ENCODE data around the gene ADAMTS17. TPM values are rescaled to one million over a fixed set of nuclear protein-coding genes. Genes with fewer than 3 reads are reported as not detected.

The ADAMTS17 gene
- total RNA-seq, 1 experiment from 2014 or later: 1.6 TPM

DNA sequence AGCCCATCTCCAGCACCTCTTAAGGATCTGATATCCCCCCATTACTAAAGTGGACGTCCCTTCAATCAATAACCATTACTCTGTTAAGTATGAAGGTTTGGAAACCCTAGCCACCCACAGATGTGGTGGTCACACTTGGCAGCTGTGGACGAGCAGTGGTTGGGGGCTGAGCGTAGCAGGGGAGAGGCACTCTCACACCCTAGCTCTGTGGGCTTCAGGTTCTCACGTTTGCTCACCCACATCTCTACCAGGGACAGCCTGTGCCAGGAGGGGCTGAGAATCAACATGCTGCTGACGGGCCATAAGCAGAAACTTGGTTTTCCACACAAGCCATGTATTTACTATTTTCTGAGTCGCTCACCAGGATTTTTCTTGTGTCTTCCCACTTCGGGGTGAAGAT lies 287.2 kb downstream of the ADAMTS17 start:
- no peak overlapping the region for H3K4me3 ChIP-seq (ENCODE audit: low read depth in 2 of 2, low read length in 2 of 2)
- BruUV-seq (replicated peaks): no TSS peak
- no peaks in the 10 kb centered on the region for H3K4me1 ChIP-seq (ENCODE audit: control insufficient read depth, insufficient read depth, low read length)
- ATAC-seq (no peak), DNase-seq (ENCODE audit: low read depth, low spot score) (no peak)
- in situ Hi-C loops (cut with HindIII; ENCODE audit: low pct_unique_long_range_greater_than_20kb, low sequenced_read_pairs): no loop called here
- no peak overlapping the region for H3K27ac ChIP-seq (ENCODE audit: low read length)
- no peaks in the 10 kb centered on the region for H3K9me3 ChIP-seq (ENCODE audit: control insufficient read depth, insufficient read depth, low read depth, low read length)
- CTCF ChIA-PET: no interaction called here
- H3K36me3 ChIP-seq (ENCODE audit: control insufficient read depth, insufficient read depth, low read length): no peaks in the 10 kb centered on the region
- POLR2A ChIA-PET: no interaction called here
- TF ChIP-seq TCF7L2 (IDR thresholded peaks at IDR 0.05; ENCODE audit: low read depth, low read length): no peak
- no peak for TF ChIP-seq POLR2AphosphoS5 (IDR thresholded peaks at IDR 0.05; ENCODE audit: low read depth, low read length)
- TF ChIP-seq, protein P1, sequence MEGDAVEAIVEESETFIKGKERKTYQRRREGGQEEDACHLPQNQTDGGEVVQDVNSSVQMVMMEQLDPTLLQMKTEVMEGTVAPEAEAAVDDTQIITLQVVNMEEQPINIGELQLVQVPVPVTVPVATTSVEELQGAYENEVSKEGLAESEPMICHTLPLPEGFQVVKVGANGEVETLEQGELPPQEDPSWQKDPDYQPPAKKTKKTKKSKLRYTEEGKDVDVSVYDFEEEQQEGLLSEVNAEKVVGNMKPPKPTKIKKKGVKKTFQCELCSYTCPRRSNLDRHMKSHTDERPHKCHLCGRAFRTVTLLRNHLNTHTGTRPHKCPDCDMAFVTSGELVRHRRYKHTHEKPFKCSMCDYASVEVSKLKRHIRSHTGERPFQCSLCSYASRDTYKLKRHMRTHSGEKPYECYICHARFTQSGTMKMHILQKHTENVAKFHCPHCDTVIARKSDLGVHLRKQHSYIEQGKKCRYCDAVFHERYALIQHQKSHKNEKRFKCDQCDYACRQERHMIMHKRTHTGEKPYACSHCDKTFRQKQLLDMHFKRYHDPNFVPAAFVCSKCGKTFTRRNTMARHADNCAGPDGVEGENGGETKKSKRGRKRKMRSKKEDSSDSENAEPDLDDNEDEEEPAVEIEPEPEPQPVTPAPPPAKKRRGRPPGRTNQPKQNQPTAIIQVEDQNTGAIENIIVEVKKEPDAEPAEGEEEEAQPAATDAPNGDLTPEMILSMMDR (IDR thresholded peaks at IDR 0.05): no peak
- TF ChIP-seq, protein P2, sequence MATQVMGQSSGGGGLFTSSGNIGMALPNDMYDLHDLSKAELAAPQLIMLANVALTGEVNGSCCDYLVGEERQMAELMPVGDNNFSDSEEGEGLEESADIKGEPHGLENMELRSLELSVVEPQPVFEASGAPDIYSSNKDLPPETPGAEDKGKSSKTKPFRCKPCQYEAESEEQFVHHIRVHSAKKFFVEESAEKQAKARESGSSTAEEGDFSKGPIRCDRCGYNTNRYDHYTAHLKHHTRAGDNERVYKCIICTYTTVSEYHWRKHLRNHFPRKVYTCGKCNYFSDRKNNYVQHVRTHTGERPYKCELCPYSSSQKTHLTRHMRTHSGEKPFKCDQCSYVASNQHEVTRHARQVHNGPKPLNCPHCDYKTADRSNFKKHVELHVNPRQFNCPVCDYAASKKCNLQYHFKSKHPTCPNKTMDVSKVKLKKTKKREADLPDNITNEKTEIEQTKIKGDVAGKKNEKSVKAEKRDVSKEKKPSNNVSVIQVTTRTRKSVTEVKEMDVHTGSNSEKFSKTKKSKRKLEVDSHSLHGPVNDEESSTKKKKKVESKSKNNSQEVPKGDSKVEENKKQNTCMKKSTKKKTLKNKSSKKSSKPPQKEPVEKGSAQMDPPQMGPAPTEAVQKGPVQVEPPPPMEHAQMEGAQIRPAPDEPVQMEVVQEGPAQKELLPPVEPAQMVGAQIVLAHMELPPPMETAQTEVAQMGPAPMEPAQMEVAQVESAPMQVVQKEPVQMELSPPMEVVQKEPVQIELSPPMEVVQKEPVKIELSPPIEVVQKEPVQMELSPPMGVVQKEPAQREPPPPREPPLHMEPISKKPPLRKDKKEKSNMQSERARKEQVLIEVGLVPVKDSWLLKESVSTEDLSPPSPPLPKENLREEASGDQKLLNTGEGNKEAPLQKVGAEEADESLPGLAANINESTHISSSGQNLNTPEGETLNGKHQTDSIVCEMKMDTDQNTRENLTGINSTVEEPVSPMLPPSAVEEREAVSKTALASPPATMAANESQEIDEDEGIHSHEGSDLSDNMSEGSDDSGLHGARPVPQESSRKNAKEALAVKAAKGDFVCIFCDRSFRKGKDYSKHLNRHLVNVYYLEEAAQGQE (IDR thresholded peaks at IDR 0.05; ENCODE audit: insufficient read depth in 1 of 2, low read depth in 2 of 2, low read length in 1 of 2): no peak
- TF ChIP-seq SIN3A (IDR thresholded peaks at IDR 0.05; ENCODE audit: borderline replicate concordance, insufficient read depth, low read depth, low read length): no peak
- no peaks in the 10 kb centered on the region; the same call in 1 of the 2 replicates for H3K27me3 ChIP-seq (ENCODE audit: control insufficient read depth, insufficient read depth, low read length)
- intact Hi-C loops (cut with micrococcal nuclease; ENCODE audit: unreplicated experiment): no loop called here

DNA sequence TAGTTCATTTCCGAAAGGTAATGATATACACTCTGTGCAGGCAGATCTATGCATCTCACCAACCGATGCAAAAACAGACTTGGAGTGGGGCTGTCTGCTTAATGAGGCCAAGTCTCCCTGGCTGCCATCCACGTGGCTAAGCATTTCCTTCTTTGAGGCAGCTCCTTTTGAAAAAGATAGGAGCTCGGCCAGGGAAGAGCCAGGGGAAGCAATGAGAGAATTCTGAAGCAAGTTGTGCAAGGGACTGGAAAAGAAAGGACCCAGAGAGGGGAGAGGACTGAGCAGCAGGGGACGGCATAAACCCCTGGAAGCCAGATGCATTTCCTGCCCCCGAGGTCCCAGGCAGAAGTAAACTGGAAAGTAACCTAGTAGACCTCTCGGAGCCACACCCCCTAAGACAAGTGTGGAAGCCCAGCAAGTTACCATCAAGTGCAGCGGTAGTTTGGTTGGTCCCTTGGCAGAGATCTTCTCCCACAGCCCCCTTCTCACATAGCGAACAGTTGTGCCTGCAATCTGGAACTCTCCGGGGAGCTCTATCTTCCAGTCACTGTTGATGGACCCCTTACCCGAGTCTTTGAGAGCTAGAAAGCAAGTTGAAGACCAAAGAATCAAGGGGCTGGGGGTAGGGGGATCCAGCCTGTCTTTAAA lies 288.2 kb downstream of the ADAMTS17 start:
- Histone ChIP-seq H3K4me3 (ENCODE audit: low read depth in 2 of 2, low read length in 2 of 2) (no peak overlapping the region), H3K36me3 (ENCODE audit: control insufficient read depth, insufficient read depth, low read length) (no peaks in the 10 kb centered on the region), H3K27me3 (ENCODE audit: control insufficient read depth, insufficient read depth, low read length) (no peaks in the 10 kb centered on the region; the same call in 1 of the 2 replicates), H3K4me1 (ENCODE audit: control insufficient read depth, insufficient read depth, low read length) (no peaks in the 10 kb centered on the region), H3K27ac (ENCODE audit: low read length) (no peak overlapping the region), H3K9me3 (ENCODE audit: control insufficient read depth, insufficient read depth, low read depth, low read length) (no peaks in the 10 kb centered on the region)
- DNase-seq (ENCODE audit: low read depth, low spot score) (no peak), ATAC-seq (no peak)
- CTCF ChIA-PET: no interaction called here
- intact Hi-C loops (cut with micrococcal nuclease; ENCODE audit: unreplicated experiment): no loop called here
- TF ChIP-seq POLR2AphosphoS5 (IDR thresholded peaks at IDR 0.05; ENCODE audit: low read depth, low read length): no peak
- TF ChIP-seq SIN3A (IDR thresholded peaks at IDR 0.05; ENCODE audit: borderline replicate concordance, insufficient read depth, low read depth, low read length): no peak
- TF ChIP-seq, protein P2 (IDR thresholded peaks at IDR 0.05; ENCODE audit: insufficient read depth in 1 of 2, low read depth in 2 of 2, low read length in 1 of 2): no peak
- no peak for TF ChIP-seq TCF7L2 (IDR thresholded peaks at IDR 0.05; ENCODE audit: low read depth, low read length)
- TF ChIP-seq, protein P1 (IDR thresholded peaks at IDR 0.05): no peak
- no TSS peak for BruUV-seq (replicated peaks)
- in situ Hi-C loops (cut with HindIII; ENCODE audit: low pct_unique_long_range_greater_than_20kb, low sequenced_read_pairs): no loop called here
- POLR2A ChIA-PET: no interaction called here
